ENCODE results near the gene ZBTB7A.

DNA sequence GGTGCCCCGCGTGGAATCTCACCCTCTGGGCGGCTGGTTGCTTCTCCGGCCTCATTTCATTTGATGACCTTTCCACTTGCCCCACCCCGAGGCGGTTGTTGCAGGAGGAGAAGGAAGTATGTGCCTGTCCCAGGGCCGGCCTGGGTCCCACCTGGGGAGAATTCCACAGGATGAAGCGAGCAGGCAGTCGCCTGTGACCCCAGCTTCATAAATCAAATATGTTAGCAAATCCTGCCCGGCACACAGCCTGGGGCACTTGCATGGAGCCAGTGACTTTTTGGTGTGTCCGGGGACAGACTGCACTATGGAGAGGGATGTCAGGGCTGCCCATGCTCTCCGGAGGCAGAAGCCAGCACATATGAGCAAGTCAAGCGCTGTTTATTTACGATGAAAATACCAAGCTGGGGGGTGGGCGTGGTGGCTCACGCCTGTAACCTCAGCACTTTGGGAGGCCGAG, 19.7 kb upstream of the ZBTB7A start:
- TF ChIP-seq CTCF (IDR thresholded peaks at IDR 0.05; ENCODE audit: low read depth, low read length) (no peak), POLR2A (IDR thresholded peaks at IDR 0.05; ENCODE audit: extremely low read depth, insufficient read length) (no peak)
- TF ChIP-seq, protein P1, sequence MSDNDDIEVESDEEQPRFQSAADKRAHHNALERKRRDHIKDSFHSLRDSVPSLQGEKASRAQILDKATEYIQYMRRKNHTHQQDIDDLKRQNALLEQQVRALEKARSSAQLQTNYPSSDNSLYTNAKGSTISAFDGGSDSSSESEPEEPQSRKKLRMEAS (IDR thresholded peaks at IDR 0.05; ENCODE audit: low read depth, low read length) = no peak

Measured in NB4 (cell line).